ENCODE results near the gene NUDT8.

DNA sequence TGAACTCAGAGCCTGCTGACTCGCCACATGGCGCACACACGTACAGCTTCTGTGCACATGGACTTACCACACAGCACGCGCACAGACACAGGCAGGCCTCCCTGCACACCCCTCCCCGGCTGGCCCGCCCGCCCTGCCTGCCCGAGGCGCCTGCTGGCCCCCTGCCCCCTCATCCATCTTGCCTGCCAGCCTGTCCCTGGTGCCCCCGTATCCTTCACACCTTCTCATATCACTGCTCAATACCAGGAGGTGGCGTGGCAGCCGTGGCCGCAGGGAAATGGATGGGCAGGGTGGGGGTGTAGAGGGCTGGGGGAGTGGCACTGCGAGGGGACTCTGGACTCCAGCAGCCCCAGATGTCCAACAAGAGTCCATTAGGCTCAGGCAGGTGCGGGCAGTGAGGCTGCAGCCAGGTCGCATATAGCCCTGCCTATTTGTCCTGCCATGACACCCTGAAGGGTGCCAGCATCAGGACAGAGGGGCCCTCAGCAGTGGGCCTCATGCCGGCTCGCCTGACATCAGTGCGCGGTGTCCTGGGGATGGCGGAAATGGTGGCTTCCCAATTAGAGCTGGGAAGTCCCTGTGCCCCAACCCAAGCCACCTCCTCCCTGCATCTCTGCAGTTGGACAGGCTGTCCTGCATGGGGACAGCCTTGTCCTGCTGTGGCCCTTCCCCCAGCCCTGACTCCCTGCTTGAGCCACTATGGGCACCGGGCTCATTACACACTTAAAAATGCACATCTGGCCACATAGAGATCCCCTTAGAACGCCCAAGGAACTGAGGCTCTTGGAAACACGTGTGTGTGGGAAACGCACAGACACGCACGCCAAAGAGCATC, 11.8 kb upstream of the NUDT8 start:
- TF ChIP-seq, protein P1, sequence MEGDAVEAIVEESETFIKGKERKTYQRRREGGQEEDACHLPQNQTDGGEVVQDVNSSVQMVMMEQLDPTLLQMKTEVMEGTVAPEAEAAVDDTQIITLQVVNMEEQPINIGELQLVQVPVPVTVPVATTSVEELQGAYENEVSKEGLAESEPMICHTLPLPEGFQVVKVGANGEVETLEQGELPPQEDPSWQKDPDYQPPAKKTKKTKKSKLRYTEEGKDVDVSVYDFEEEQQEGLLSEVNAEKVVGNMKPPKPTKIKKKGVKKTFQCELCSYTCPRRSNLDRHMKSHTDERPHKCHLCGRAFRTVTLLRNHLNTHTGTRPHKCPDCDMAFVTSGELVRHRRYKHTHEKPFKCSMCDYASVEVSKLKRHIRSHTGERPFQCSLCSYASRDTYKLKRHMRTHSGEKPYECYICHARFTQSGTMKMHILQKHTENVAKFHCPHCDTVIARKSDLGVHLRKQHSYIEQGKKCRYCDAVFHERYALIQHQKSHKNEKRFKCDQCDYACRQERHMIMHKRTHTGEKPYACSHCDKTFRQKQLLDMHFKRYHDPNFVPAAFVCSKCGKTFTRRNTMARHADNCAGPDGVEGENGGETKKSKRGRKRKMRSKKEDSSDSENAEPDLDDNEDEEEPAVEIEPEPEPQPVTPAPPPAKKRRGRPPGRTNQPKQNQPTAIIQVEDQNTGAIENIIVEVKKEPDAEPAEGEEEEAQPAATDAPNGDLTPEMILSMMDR (conservative IDR thresholded peaks at IDR 0.05 in 1 of 2, IDR thresholded peaks at IDR 0.05 in 1 of 2; ENCODE audit: extremely low read depth in 1 of 2, insufficient read depth in 1 of 2, low read depth in 1 of 2, low read length in 2 of 2) = no peak
- no peak for TF ChIP-seq EZH2 (IDR thresholded peaks at IDR 0.05; ENCODE audit: borderline replicate concordance, low read length)

Measured in mammary epithelial cell (primary cell).